ENCODE measurements around the gene MVP. TPM values are rescaled to one million over a fixed set of nuclear protein-coding genes. Genes with fewer than 3 reads are reported as not detected.

Gene MVP
- total and polyA plus RNA-seq, 7 donors, result 62.3 to 368 (median 94.5) TPM

DNA sequence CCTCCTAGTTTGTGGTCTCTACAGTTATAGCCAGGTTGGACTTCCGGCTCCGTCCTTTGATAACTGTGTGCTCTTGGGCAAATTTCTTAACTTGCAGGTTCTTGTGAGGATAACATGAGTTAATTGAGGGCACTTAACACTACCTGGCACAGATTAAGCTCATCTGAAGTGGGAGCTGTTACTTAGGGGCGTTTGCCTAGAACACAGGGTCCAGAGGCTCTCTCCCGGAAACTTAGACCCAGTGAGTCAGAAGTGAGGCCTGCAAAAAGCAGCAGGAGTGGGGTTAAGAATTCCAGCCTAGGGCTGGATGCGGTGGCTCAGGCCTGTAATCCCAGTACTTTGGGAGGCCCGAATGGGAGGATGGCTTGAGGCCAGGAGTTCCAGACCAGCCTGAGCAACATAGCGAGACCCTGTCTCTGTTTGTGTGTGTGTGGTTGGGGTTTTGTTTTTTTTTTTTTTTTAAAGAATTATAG is 1.4 kb downstream of the MVP start:
- H3K4me1 ChIP-seq, result peaks cover 0 to 84% (median 80%) of the 10 kb centered on the region in 4 donors

DNA sequence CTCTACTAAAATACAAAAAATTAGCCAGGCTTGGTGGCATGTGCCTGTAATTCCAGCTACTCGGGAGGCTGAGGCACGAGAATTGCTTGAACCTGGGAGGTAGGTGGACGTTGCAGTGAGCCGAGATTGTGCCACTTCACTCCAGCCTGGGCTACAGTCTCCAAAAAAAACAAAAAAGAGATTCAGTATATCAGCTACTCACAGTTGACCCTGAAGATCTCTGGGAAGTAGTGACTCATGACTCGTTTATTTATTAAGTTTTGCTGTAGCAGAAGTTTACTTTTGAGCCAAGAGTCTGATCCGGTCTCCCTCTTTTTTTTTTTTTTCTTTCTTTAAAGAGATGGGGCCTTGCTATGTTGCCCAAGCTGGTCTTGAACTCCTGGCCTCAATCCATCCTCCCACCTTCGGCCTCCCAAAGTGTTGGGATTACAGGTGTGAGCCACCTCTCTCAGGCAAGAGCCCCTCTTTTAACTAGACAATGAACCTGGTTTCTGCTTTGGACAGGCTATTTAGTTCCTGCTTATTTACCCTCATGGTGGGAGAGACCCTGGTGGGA is 4.4 kb downstream of the MVP start:
- peaks cover 0 to under 1% (median under 1%) of the 10 kb centered on the region in 4 donors for H3K36me3 ChIP-seq
- no peak overlapping the region for H3K4me3 ChIP-seq
- intact Hi-C loops (cut with DNase I), result no loop called here
- H3K9me3 ChIP-seq, result no peaks in the 10 kb centered on the region
- peaks cover 0 to 78% (median 67%) of the 10 kb centered on the region in 4 donors for H3K4me1 ChIP-seq
- TF ChIP-seq, protein P1, sequence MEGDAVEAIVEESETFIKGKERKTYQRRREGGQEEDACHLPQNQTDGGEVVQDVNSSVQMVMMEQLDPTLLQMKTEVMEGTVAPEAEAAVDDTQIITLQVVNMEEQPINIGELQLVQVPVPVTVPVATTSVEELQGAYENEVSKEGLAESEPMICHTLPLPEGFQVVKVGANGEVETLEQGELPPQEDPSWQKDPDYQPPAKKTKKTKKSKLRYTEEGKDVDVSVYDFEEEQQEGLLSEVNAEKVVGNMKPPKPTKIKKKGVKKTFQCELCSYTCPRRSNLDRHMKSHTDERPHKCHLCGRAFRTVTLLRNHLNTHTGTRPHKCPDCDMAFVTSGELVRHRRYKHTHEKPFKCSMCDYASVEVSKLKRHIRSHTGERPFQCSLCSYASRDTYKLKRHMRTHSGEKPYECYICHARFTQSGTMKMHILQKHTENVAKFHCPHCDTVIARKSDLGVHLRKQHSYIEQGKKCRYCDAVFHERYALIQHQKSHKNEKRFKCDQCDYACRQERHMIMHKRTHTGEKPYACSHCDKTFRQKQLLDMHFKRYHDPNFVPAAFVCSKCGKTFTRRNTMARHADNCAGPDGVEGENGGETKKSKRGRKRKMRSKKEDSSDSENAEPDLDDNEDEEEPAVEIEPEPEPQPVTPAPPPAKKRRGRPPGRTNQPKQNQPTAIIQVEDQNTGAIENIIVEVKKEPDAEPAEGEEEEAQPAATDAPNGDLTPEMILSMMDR (IDR thresholded peaks at IDR 0.05), result no peak
- TF ChIP-seq POLR2AphosphoS5 (IDR thresholded peaks at IDR 0.05) (peak in 1 of 4 donors; percentile 26), EP300 (IDR thresholded peaks at IDR 0.05) (no peak), POLR2A (IDR thresholded peaks at IDR 0.05) (no peak)
- H3K27ac ChIP-seq, result peak overlapping the region; percentile 66 to 78 (median 70)
- no peak for DNase-seq
- no peaks in the 10 kb centered on the region for H3K27me3 ChIP-seq
- WGBS, 2 donors, result 16 to 59% methylated on average over 7 of the region's 7 CpGs

More for the DNA sequence above, 1.4 kb downstream of the MVP start:
- no peak for DNase-seq
- 4 to 39% methylated on average over 7 of the region's 7 CpGs for WGBS, 2 donors
- H3K9me3 ChIP-seq, result no peaks in the 10 kb centered on the region
- H3K36me3 ChIP-seq, result peaks cover 0 to 16% (median 4%) of the 10 kb centered on the region in 4 donors
- peak overlapping the region; percentile 78 to 90 (median 84) for H3K27ac ChIP-seq
- H3K27me3 ChIP-seq, result no peaks in the 10 kb centered on the region
- intact Hi-C loops (cut with DNase I), result loop anchor here (2.0 kb wide), 1 partner anchor 27 kb away; no protein-coding TSS in a partner anchor
- H3K4me3 ChIP-seq, result peak overlapping the region; percentile 51 to 65 (median 56)
- TF ChIP-seq EP300 (IDR thresholded peaks at IDR 0.05) (no peak), POLR2AphosphoS5 (IDR thresholded peaks at IDR 0.05) (peak in 2 of 4 donors; percentile 3 to 28)

DNA sequence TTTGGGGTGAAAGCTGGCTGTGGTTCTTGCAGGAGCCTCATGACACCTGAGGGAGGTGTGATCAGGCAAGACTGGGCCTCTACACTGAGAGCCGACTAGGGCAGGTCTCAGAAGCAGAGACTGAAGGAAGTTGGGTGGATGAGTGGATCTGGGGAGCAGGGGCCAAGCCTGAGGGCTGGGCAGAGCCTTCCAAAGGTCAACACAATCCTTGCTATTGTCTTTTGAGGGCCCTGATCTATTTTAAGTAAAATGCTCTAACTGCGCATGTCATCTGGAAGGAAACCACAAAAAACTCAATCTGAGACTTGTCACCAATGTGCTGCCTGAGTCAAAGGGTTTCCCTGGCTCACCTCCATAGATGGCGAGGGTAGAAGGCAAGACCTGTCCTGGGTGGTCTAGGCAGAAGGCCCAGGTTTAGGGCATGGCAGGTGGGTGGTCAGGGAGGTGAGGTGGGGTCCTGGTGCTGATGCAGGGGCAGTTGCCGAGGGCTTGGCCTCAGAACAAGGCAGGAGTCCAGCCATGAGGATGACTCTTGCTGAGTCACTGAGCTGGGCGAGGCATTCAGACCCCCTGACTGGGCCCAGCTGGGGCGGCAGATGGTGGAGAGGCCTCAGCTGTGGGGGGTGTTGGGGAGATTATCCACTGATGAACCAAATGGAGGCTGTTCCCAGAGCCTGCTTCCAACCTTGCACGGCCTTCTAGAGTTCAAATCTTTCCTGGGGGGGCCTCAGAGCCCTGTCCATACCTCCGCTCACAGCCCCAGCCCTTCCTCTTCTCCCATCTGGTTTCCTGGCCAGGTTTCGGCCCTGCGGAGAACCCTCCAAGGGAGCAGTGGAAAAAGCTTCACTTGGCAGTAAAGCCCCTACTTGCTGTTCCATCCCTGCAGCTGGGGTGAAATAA is 5.1 kb downstream of the MVP start:
- intact Hi-C loops (cut with DNase I), result no loop called here
- peak; percentile 90 for DNase-seq
- H3K4me1 ChIP-seq, result peaks cover 0 to 78% (median 62%) of the 10 kb centered on the region in 4 donors
- H3K36me3 ChIP-seq, result peaks cover 0 to 5% (median 2%) of the 10 kb centered on the region in 4 donors
- TF ChIP-seq EP300 (IDR thresholded peaks at IDR 0.05) (no peak), POLR2AphosphoS5 (IDR thresholded peaks at IDR 0.05) (peak in 3 of 4 donors; percentile 20 to 50 (median 25))
- H3K4me3 ChIP-seq, result no peak overlapping the region
- WGBS, 2 donors, result 56 to 58% methylated on average over 10 of the region's 10 CpGs
- H3K27ac ChIP-seq, result peak overlapping the region; percentile 66 to 78 (median 70)
- no peaks in the 10 kb centered on the region for H3K9me3 ChIP-seq
- no peaks in the 10 kb centered on the region for H3K27me3 ChIP-seq

DNA sequence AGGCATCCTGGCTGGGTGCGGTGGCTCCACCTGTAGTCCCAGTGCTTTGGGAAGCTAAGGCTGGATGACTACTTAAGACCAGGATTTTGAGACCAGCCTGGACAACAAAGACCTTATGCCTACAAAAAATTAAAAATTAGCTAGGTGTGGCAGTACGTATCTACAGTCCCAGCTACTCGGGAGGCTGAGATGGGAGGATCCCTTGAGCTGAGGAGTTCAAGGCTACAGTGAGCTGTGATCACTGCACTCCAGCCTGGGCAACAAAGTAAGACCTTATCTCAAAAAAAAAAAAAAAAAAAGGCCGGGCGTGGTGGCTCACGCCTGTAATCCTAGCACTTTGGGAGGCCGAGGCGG is 6.1 kb downstream of the MVP start:
- Histone ChIP-seq H3K4me3 (no peak overlapping the region), H3K36me3 (peaks cover 1 to 14% (median 11%) of the 10 kb centered on the region in 4 donors), H3K9me3 (no peaks in the 10 kb centered on the region), H3K27ac (peak overlapping the region; percentile 66 to 78 (median 70)), H3K27me3 (no peaks in the 10 kb centered on the region), H3K4me1 (peaks cover 0 to 71% (median 54%) of the 10 kb centered on the region in 4 donors)
- TF ChIP-seq POLR2AphosphoS5 (IDR thresholded peaks at IDR 0.05) (no peak), EP300 (IDR thresholded peaks at IDR 0.05) (no peak), POLR2A (IDR thresholded peaks at IDR 0.05) (no peak)
- TF ChIP-seq, protein P1 (IDR thresholded peaks at IDR 0.05), result no peak
- intact Hi-C loops (cut with DNase I), result no loop called here
- DNase-seq, result no peak
- 28 to 80% methylated on average over 8 of the region's 8 CpGs for WGBS, 2 donors

DNA sequence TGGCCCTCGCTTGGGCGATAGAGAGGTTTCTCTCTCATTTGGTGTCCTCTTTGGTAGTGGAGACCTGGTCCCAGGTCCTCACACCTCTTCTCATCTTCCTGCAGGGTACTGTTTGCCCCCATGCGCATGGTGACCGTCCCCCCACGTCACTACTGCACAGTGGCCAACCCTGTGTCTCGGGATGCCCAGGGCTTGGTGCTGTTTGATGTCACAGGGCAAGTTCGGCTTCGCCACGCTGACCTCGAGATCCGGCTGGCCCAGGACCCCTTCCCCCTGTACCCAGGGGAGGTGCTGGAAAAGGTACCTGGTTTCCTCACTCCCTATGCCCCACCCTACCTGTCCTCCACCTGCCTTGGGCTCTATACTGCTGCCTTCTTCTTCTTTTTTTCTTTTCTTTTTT is 10.5 kb downstream of the MVP start:
- Histone ChIP-seq H3K27me3 (no peaks in the 10 kb centered on the region), H3K27ac (no peak overlapping the region), H3K36me3 (peaks cover 16 to 59% (median 41%) of the 10 kb centered on the region in 4 donors), H3K4me3 (no peak overlapping the region), H3K9me3 (no peaks in the 10 kb centered on the region), H3K4me1 (peaks cover 0 to 26% (median 11%) of the 10 kb centered on the region in 4 donors)
- intact Hi-C loops (cut with DNase I), result no loop called here
- WGBS, 2 donors, result 93 to 96% methylated on average over 11 of the region's 11 CpGs
- no peak for DNase-seq
- TF ChIP-seq, protein P1 (IDR thresholded peaks at IDR 0.05), result no peak
- no peak for TF ChIP-seq POLR2A (IDR thresholded peaks at IDR 0.05)
- no peak for TF ChIP-seq POLR2AphosphoS5 (IDR thresholded peaks at IDR 0.05)
- no peak for TF ChIP-seq EP300 (IDR thresholded peaks at IDR 0.05)

Data from sigmoid colon (tissue), 7 donors.